Muscle of leg (tissue), 11 donors: Measurements from ENCODE around the gene CLMN. TPM values are rescaled to one million over a fixed set of nuclear protein-coding genes. Genes with fewer than 3 reads are reported as not detected.
"Not testable (repeated sequence)": the region's sequence is repeated elsewhere in the genome, so short reads cannot be mapped to it uniquely, and the experiment has no call there.

Experiments used
- DNase-seq: peaks from one replicate; pipeline ENCODE4 v3.0.0; 2013
- H3K27ac ChIP-seq: one replicate; pipeline ENCODE4 v1.5.1; 2013; ENCODE audit warnings: mild to moderate bottlenecking, low read length, control low read depth
- H3K27me3 ChIP-seq: one replicate; pipeline ENCODE4 v1.6.1; 2013; ENCODE audit warnings: low read length; ENCODE audit not compliant: control insufficient read depth, insufficient read depth
- H3K36me3 ChIP-seq: one replicate; pipeline ENCODE4 v1.6.1; 2013; ENCODE audit warnings: low read length; ENCODE audit not compliant: control insufficient read depth, insufficient read depth
- H3K4me1 ChIP-seq: one replicate; pipeline ENCODE4 v1.6.1; 2013; ENCODE audit warnings: low read length; ENCODE audit not compliant: control insufficient read depth, insufficient read depth
- H3K4me3 ChIP-seq: one replicate; pipeline ENCODE4 v1.5.1; 2013; ENCODE audit warnings: low read length, control low read depth
- H3K9me3 ChIP-seq: replicated peaks from 2 replicates; pipeline ENCODE4 v1.6.1; 2013; ENCODE audit warnings: low read depth, low read length; ENCODE audit not compliant: control insufficient read depth
- WGBS: methylation state at CpG from one replicate; pipeline ENCODE4 v1.1.5; 2013; ENCODE audit warnings: missing lambda C conversion rate; ENCODE audit not compliant: insufficient coverage; 5-methylcytosine and 5-hydroxymethylcytosine counted together
- polyA plus RNA-seq, 8 donors: library from polyadenylated mRNA; unstranded; fragments of 120-200 nt; gene quantifications; one replicate each; pipeline versions ENCODE4 v1.2.1 to v1.2.3, GENCODE V29; 2013; ENCODE audit warnings: inconsistent platforms in 1 of 8, low replicate concordance in 1 of 8; ENCODE audit not compliant: insufficient read length in 8 of 8, insufficient read depth in 1 of 8
- total RNA-seq: library from RNA; stranded (reverse); fragments of 120-200 nt; gene quantifications from one replicate; pipeline ENCODE4 v1.2.4, GENCODE V29; 2013

The CLMN gene
- total and polyA plus RNA-seq, 9 donors: 2.1 to 4.0 (median 2.8) TPM

DNA sequence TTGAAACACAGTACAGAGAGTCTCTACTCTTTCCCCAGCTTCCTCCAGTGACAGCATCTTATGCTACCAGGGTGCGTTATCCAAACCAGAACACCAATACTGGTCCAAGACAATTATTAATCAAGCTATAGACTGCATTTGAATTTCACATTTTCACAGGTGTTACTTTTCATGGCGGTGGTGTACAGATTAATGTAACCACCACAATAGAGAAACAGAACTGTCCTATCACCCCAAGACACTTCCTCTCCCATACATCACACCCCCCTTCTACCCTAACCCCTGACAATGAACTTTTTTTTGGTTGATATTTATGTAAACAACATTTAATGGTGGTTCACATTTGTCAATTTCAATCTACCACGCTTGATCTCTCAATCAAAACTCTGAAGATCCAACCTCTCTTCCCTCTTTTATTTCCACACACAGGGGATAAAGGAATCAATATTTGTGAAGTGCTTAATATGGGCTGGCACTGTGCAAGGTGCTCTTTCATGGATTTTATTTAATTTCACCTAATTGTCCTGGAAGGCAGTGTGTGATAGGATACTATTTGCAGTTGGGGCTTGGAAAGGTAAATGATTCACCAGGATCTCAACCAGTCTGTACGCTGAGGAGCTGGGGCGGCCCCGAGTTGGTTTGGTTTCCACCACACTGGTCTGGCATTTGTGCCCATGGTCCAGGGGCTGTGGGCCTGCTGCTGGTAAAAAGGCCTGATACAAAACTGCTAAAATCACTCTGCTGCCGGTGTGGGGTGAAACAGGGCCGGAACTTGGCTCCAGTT lies 107.8 kb downstream of the CLMN start:
- 100% methylated on average over 5 of the region's 8 CpGs for WGBS
- H3K36me3 ChIP-seq: no peaks in the 10 kb centered on the region
- H3K4me3 ChIP-seq: no peak overlapping the region
- H3K27me3 ChIP-seq: no peaks in the 10 kb centered on the region
- DNase-seq: no peak
- no peaks in the 10 kb centered on the region for H3K9me3 ChIP-seq
- no peak overlapping the region for H3K27ac ChIP-seq
- H3K4me1 ChIP-seq: no peaks in the 10 kb centered on the region

DNA sequence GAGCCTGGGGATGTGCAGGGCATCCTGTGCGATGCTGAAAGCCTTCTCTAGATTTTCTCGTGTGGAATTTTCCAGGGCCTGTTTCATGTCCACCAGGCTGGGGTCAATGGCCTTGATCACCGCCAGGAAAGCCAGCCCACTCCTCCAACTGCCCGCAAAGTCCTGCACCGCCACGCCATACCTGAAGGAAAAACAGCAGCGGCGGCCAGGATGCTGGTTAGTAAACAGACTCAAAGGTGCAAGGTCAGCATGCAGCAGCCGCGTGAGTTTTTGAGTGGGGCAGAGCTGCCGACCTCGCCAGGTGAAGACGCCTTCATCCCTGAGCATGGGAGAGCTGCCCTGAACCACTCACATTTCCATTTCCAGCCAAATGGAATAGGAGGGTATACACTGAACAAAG lies 109.0 kb downstream of the CLMN start:
- H3K27ac ChIP-seq: no peak overlapping the region
- no peak overlapping the region for H3K4me3 ChIP-seq
- no peaks in the 10 kb centered on the region for H3K9me3 ChIP-seq
- no peaks in the 10 kb centered on the region for H3K4me1 ChIP-seq
- DNase-seq: no peak
- no peaks in the 10 kb centered on the region for H3K36me3 ChIP-seq
- 89% methylated on average over 5 of the region's 13 CpGs for WGBS
- no peaks in the 10 kb centered on the region for H3K27me3 ChIP-seq

DNA sequence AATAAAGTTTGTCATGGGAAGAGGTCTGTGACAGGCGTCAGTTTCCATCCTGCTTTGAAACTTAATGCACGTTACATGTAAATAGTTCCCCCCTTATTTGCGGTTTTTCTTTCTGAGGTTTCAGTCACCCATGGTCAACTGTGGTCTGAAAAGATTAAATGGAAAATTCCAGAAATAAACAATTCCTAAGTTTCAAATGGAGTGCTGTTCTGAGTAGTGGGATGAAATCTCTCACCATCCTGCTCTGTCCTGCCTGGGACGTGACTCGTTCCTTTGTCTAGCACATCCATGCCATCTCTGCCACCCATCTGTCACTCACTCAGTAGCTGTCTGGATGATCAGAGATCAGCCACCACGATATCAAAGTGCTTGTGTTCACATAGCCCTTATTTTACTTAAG lies 111.1 kb downstream of the CLMN start:
- no peaks in the 10 kb centered on the region for H3K4me1 ChIP-seq
- H3K4me3 ChIP-seq: no peak overlapping the region
- DNase-seq: no peak
- WGBS: 87% methylated on average over 2 of the region's 6 CpGs
- no peak overlapping the region for H3K27ac ChIP-seq
- H3K27me3 ChIP-seq: no peaks in the 10 kb centered on the region
- no peaks in the 10 kb centered on the region for H3K9me3 ChIP-seq
- peaks cover 5% of the 10 kb centered on the region for H3K36me3 ChIP-seq

DNA sequence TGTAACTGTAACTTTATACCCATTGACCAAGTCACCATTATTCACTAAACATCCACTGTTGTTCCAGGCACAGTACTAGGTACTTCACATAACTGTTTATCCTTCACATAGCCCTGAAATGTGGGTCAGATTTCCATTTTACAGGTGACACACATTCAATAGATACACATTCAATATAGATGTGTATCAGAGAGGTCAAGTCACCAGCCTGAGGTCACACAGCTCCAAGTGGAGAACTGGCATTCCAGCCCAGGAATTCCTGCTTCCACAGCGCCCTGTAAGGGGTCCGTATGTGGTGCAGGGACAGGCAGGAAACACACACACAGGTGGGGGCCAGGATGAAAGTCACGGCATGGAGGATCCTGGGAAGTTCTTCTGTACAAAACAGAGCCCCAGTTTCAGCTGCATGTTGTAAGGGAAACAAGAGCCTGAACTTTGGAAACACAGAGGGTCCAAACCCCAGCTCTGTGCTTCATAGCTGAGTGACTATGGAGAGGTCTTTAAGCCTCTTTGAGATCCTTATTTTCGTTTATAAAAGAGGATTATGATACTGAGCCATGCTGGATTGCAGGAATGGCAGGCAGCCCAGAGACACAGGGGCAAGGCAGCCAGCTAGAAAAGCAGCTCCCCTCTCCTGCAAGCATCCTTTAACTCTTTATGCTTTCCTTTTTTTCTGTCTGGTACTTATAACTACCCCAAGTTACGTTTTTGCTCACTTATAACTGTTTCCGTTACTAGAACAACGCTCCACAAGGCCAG lies 112.1 kb downstream of the CLMN start:
- no peaks in the 10 kb centered on the region for H3K27me3 ChIP-seq
- no peaks in the 10 kb centered on the region for H3K9me3 ChIP-seq
- H3K36me3 ChIP-seq: peaks cover 5% of the 10 kb centered on the region
- DNase-seq: no peak
- H3K4me1 ChIP-seq: no peaks in the 10 kb centered on the region
- WGBS: 71% methylated on average over 6 of the region's 7 CpGs
- H3K4me3 ChIP-seq: no peak overlapping the region
- no peak overlapping the region for H3K27ac ChIP-seq

DNA sequence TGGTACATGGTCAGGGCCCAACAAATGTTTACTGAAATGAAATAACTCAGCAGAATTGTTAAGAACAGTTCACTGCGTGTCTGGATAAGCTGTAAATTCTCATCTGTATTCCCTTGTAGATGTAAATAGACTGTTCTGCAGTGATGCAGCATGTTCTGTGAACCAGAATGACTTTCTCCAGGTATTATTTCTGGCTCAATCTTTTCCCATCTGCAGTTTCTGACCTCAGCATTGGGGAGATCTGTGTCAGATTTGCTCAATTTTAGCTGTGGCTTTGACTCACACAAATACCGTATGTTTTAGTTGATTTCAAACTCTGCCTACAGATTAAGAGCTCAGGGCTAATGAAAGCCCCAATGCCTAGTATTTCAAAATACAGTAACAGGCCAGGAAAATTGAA lies 113.2 kb downstream of the CLMN start:
- Histone ChIP-seq H3K27ac (no peak overlapping the region), H3K4me1 (no peaks in the 10 kb centered on the region), H3K36me3 (peaks cover 5% of the 10 kb centered on the region), H3K27me3 (no peaks in the 10 kb centered on the region), H3K4me3 (no peak overlapping the region), H3K9me3 (no peaks in the 10 kb centered on the region)
- DNase-seq: no peak
- WGBS: 86% methylated on average over 1 of the region's 2 CpGs

DNA sequence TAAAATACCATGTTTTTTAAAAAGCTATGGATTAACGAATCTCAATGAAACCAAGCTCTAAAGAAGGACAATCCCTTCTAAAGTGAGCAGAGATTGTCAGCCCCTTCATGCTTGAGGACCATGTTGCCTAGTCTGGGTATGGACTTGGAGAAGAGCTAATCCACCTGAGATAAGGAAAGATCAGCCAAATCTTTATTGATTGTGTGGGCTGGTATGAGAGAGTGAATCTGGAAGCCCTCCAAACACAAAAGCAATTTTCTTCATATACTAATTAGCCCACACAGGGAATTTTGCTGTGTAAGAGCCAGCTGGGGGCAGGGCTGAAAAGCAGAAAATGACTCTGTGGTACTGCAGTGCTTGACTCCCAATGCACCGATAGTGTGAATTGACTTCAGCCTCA lies 115.0 kb downstream of the CLMN start:
- no peak for DNase-seq
- Histone ChIP-seq H3K4me3 (no peak overlapping the region), H3K4me1 (peaks cover 3% of the 10 kb centered on the region), H3K9me3 (no peaks in the 10 kb centered on the region), H3K27me3 (no peaks in the 10 kb centered on the region), H3K36me3 (peaks cover 9% of the 10 kb centered on the region), H3K27ac (no peak overlapping the region)
- no CpG with 5 or more reads among the region's 2 CpGs for WGBS

DNA sequence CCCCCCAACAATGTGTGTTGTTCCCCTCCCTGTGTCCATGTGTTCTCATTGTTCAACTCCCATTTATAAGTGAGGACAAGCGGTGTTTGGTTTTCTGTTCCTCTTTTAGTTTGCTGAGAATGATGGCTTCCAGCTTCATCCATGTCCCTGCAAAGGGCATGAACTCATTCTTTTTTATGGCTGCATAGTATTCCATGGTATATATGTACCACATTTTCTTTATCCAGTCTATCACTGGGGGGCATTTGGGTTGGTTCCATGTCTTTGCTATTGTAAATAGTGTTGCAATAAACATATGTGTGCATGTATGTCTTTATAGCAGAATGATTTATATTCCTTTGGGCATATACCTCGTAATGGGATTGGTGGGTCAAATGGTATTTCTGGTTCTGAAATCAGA lies 118.0 kb downstream of the CLMN start:
- H3K4me3 ChIP-seq, DNase-seq, H3K9me3 ChIP-seq, H3K27me3 ChIP-seq, H3K27ac ChIP-seq, H3K4me1 ChIP-seq, H3K36me3 ChIP-seq: not testable (repeated sequence)
- no CpG with 5 or more reads among the region's 2 CpGs for WGBS

DNA sequence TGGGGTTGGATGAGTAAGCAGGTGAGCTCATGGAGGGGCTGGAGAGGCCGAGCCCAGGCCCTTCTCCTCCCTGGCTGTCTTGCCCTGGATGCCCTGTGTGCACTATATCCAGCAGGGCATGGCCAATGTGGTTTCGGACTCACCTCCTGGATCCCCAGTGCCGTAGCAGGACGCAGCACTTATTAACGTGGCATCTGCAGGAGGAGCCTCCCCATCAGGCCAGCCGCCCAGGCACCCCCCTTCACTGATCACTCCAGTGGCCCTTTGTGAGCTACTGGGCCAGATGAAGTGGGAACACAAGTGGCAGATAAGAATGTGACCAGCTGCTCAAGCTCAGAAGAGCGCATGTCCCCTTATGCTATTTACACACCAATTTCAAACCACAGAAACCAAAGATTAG lies 119.3 kb downstream of the CLMN start:
- H3K4me1 ChIP-seq: peaks cover 3% of the 10 kb centered on the region
- no peak overlapping the region for H3K4me3 ChIP-seq
- peaks cover 10% of the 10 kb centered on the region for H3K36me3 ChIP-seq
- H3K27me3 ChIP-seq: no peaks in the 10 kb centered on the region
- no peaks in the 10 kb centered on the region for H3K9me3 ChIP-seq
- no peak for DNase-seq
- H3K27ac ChIP-seq: no peak overlapping the region
- 68% methylated on average over 4 of the region's 7 CpGs for WGBS

DNA sequence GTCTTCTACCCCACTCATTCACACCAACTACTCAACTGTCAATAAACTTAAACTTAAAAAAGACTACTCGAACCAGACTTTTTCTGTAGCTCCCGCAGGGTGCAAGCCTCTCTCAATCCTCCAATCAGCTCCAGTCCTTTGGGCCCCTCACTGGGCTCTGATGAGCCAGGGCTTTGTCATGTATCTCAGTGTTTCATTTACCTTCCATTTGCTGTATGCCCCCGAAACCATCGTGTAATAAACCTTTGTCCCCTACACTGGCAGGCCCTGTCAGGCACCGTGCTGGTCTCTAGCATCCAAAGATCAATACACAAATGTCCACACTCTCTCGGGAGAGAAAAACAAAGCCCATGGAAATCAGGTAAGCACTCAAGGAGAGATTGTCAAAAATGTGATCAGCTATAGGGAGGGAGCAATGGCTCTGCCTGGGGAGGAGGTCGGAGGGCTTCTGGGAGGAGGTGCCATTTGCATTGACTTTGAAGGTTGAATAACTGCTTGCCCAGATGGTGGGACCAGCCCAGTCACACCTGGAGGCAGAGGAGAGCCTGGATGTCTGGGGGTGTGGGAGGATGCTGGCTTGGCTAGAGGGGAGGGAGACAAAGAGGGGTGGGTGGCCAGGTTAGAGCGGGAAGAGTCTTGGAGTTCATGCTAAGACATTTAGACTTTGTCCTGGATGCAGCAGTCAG lies 120.3 kb downstream of the CLMN start:
- no peak overlapping the region for H3K4me3 ChIP-seq
- H3K9me3 ChIP-seq: no peaks in the 10 kb centered on the region
- DNase-seq: no peak
- WGBS: 67% methylated on average over 6 of the region's 8 CpGs
- no peak overlapping the region for H3K27ac ChIP-seq
- H3K4me1 ChIP-seq: peaks cover 3% of the 10 kb centered on the region
- H3K27me3 ChIP-seq: no peaks in the 10 kb centered on the region
- peaks cover 10% of the 10 kb centered on the region for H3K36me3 ChIP-seq

DNA sequence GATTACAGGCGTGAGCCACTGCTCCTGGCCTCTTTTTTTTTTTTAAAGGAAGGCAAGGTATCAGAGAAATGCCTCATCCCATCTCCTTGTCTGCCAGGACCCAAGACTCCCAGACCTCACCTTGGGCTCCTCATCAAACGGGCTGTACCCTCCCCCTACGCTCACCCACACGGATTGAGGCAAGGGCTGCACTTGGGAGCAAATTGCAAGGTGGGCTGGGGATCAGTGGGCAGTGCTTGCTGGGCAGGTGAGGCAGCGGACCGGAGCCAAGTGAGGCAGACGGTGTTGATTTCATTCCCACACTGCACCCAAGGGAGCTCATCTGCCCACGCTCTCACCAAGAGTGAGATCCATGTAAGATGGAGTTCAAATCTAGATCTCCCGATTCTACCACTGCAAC lies 121.4 kb downstream of the CLMN start:
- 94% methylated on average over 5 of the region's 9 CpGs for WGBS
- Histone ChIP-seq H3K36me3 (peaks cover 4% of the 10 kb centered on the region), H3K27ac (no peak overlapping the region), H3K9me3 (no peaks in the 10 kb centered on the region), H3K4me3 (no peak overlapping the region), H3K4me1 (peaks cover 3% of the 10 kb centered on the region), H3K27me3 (no peaks in the 10 kb centered on the region)
- DNase-seq: no peak
